Astrocyte of the spinal cord (primary cell): ENCODE measurements around the gene CCDC120.

Experiments used
- DNase-seq: peaks from one replicate; pipeline ENCODE4 v3.0.0; 2011; ENCODE audit warnings: low read depth, low spot score
- H3K4me3 ChIP-seq: 2 replicates; pipeline ENCODE4 v1.5.1; 2011; ENCODE audit warnings: low read depth, mild to moderate bottlenecking, low read length, moderate library complexity
- in situ Hi-C: cut with HindIII; loops from 2 replicates; pipeline ENCODE4 v1.10.0; 2017; ENCODE audit warnings: low sequenced_read_pairs
- TF ChIP-seq, protein P1 (sequence below): IDR thresholded peaks from 2 replicates; pipeline ENCODE4 v1.5.1; 2012; ENCODE audit warnings: low read depth, mild to moderate bottlenecking, low read length, inconsistent platforms

The CCDC120 gene

DNA sequence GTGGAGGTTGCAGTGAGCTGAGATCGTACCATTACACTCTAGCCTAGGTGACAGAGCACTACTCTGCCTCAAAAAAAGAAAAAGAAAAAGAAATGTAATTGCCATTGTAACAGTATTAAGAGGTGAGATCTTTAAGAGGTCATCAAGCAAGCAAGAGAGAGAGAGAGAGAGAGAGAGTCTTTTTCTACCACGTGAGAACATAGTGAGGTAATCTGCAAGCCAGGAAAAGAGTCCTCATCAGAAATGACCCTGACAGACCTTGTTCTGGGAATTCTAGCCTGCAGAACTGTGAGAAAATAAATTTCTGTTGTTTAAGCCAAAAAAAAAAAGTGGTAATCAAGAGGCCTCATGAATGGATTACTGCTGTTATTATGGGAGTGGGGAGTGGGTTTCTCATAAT, 49.8 kb downstream of the CCDC120 start:
- in situ Hi-C loops: no loop called here
- no peak for DNase-seq
- no peak overlapping the region for H3K4me3 ChIP-seq
- TF ChIP-seq, protein P1, sequence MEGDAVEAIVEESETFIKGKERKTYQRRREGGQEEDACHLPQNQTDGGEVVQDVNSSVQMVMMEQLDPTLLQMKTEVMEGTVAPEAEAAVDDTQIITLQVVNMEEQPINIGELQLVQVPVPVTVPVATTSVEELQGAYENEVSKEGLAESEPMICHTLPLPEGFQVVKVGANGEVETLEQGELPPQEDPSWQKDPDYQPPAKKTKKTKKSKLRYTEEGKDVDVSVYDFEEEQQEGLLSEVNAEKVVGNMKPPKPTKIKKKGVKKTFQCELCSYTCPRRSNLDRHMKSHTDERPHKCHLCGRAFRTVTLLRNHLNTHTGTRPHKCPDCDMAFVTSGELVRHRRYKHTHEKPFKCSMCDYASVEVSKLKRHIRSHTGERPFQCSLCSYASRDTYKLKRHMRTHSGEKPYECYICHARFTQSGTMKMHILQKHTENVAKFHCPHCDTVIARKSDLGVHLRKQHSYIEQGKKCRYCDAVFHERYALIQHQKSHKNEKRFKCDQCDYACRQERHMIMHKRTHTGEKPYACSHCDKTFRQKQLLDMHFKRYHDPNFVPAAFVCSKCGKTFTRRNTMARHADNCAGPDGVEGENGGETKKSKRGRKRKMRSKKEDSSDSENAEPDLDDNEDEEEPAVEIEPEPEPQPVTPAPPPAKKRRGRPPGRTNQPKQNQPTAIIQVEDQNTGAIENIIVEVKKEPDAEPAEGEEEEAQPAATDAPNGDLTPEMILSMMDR: no peak

DNA sequence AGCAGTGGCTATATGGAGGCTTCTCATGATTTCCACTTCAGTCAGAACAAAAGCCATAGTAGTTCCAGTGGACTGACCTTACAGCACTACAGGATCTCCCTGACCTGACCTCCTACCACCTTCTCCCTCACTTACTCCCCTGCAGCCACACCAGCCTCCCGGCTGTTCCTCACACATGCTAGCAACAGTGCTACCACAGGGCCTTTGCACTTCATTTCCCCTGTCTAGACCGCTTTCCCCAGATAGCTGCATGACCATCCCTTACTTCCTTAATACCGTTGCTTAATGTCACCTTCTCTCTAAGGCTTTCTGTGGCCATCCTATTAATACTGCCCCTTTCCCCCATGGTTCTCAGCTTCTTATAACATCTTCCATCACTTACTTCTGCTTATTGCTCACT, 51.6 kb downstream of the CCDC120 start:
- TF ChIP-seq, protein P1: no peak
- in situ Hi-C loops: no loop called here
- DNase-seq: no peak
- no peak overlapping the region for H3K4me3 ChIP-seq

DNA sequence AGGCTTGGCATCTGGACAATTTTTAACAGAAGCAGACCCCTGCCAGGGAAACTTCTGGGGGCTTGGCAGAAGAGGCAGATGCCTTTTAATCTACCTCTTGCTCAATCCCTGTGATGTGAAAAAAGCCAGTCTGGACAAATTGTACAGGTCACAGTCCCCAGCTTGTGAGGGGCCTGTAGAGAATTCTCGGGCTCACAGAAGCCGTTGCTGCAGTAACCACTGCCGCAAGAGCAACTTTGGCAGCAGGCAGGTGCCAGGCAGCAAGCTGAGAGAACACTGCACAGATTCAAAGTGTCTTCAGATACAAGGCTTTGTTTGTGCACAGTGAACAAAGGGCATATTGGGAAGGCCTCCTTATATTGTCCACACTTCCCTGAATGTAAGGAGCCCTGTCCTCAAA, 53.0 kb downstream of the CCDC120 start:
- H3K4me3 ChIP-seq: no peak overlapping the region
- DNase-seq: no peak
- in situ Hi-C loops: no loop called here
- TF ChIP-seq, protein P1: no peak

DNA sequence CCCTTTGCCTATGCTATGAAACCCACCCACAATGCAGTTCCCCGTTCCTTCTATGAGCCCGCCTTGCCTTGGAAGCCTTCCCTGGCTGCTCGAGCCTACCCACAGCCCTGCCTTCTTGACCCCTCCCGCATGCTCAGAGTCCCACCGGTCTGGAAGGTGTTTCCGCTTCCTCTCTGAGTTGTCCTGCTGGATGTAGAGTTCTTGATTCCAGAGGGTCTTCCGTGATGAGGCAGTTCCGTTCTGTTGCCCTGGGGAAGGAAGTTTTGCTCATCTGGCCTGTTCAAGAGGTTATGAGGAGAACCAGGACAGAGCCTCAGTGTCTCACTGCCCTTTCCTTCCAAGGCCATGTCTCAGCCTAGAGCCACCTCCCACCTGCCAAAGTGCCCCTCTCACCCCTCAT, 57.3 kb downstream of the CCDC120 start:
- in situ Hi-C loops: no loop called here
- DNase-seq: no peak
- TF ChIP-seq, protein P1: no peak
- no peak overlapping the region for H3K4me3 ChIP-seq

DNA sequence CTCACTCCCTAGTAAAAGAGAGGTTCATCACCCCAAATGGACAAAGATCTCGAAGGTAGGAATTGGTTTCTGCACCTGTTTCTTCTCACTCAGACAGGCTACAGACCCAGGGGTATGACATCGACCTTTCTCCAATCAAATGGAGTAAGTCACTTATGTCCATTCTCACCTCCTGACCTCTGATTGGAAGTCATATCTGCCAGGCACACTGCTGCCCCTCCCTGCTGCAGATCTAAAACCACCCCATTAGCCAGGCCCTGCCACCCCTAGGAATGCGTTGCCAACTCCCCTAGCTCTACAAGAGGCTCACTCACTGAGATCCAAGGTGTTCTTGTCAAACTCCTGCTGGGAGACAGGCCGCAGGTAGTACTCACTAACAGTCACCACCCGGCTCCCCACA, 57.9 kb downstream of the CCDC120 start:
- TF ChIP-seq, protein P1: no peak
- DNase-seq: no peak
- in situ Hi-C loops: no loop called here
- H3K4me3 ChIP-seq: no peak overlapping the region

DNA sequence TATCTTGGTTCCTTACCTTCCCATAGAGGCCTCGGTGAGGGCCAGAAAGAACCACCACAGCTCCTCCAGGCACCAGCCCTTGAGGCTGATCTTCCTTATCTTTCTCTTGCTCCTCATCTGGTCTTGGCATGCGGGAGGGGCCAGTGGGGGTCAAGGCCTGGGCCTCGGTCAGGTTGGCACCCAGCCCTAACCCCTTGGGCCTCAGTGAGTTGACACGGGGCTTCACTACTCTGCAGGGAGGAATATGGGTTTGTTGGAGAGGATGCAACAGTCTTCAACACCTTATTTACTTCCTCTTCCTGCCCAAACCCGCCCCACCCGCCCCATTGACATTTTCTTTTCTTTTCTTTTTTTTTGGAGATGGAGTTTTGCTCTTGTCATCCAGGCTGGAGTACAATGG, 58.8 kb downstream of the CCDC120 start:
- DNase-seq: no peak
- in situ Hi-C loops: no loop called here
- no peak overlapping the region for H3K4me3 ChIP-seq
- TF ChIP-seq, protein P1: no peak
